ENCODE data around the gene PI4KB.

PI4KB gene

GRCh38 chr1:151251656-151252470 lies 75.4 kb downstream of the PI4KB start:
- in situ Hi-C loops (cut with HindIII; ENCODE audit: low sequenced_read_pairs) = no loop called here
- TF ChIP-seq, protein P1, sequence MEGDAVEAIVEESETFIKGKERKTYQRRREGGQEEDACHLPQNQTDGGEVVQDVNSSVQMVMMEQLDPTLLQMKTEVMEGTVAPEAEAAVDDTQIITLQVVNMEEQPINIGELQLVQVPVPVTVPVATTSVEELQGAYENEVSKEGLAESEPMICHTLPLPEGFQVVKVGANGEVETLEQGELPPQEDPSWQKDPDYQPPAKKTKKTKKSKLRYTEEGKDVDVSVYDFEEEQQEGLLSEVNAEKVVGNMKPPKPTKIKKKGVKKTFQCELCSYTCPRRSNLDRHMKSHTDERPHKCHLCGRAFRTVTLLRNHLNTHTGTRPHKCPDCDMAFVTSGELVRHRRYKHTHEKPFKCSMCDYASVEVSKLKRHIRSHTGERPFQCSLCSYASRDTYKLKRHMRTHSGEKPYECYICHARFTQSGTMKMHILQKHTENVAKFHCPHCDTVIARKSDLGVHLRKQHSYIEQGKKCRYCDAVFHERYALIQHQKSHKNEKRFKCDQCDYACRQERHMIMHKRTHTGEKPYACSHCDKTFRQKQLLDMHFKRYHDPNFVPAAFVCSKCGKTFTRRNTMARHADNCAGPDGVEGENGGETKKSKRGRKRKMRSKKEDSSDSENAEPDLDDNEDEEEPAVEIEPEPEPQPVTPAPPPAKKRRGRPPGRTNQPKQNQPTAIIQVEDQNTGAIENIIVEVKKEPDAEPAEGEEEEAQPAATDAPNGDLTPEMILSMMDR (IDR thresholded peaks at IDR 0.05; ENCODE audit: low read depth, low read length, missing control alignments) = peak; percentile 91
- no peak overlapping the region for H3K4me3 ChIP-seq (ENCODE audit: low read depth, low read length)
- peak; percentile 62 for DNase-seq (ENCODE audit: low read depth)

DNA sequence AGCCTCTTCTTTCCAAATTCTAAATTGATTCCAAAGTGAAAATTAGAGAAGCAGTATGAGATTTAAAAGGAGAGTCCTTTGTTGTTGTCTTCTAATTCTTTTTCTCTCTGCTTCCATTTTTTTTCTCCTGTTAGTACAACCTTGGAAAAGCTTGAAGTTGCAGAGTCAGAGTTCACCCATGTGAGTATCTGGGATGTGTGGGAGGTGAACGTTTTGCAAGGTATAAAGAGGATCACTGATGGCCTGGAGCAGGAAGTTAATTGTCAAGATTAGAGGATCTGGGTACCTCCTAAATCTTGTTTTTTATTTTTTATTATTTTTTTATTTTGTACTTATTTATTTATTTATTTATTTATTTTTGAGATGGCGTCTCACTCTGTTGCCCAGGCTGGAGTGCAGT lies 80.4 kb downstream of the PI4KB start:
- DNase-seq (ENCODE audit: low read depth) = no peak
- TF ChIP-seq, protein P1 (IDR thresholded peaks at IDR 0.05; ENCODE audit: low read depth, low read length, missing control alignments) = no peak

GRCh38 chr1:151243683-151244216 lies 83.5 kb downstream of the PI4KB start:
- in situ Hi-C loops (cut with HindIII; ENCODE audit: low sequenced_read_pairs) = no loop called here
- no peak for DNase-seq (ENCODE audit: low read depth)
- TF ChIP-seq, protein P1 (IDR thresholded peaks at IDR 0.05; ENCODE audit: low read depth, low read length, missing control alignments) = no peak
- H3K4me3 ChIP-seq (ENCODE audit: low read depth, low read length) = no peak overlapping the region

More for the DNA sequence above, 80.4 kb downstream of the PI4KB start:
- no peak overlapping the region for H3K4me3 ChIP-seq (ENCODE audit: low read depth, low read length)
- in situ Hi-C loops (cut with HindIII; ENCODE audit: low sequenced_read_pairs) = no loop called here

- in situ Hi-C loops (cut with HindIII; ENCODE audit: low sequenced_read_pairs) = no loop called here
- TF ChIP-seq, protein P1 (IDR thresholded peaks at IDR 0.05; ENCODE audit: low read depth, low read length, missing control alignments) = no peak
- H3K4me3 ChIP-seq (ENCODE audit: low read depth, low read length) = no peak overlapping the region
- no peak for DNase-seq (ENCODE audit: low read depth)
These were observed 84.8 kb downstream of the PI4KB start for GRCh38 chr1:151242442-151242841.
